Stimulated activated naive CD8-positive, alpha-beta T cell treated with anti-CD3 and anti-CD28 coated beads, Interleukin-15, Interleukin-2, amounts not matched to agents 100 ng/mL and 50 ng/mL, for 24 hours (primary cell): ENCODE measurements around the gene CNIH3.

ENCODE experiments used
- H3K27ac Mint-ChIP-seq: one replicate; pipeline ENCODE4 v1.8.0; 2021; ENCODE audit warnings: mild to moderate bottlenecking, mixed read lengths
- H3K27me3 Mint-ChIP-seq: one replicate; pipeline ENCODE4 v1.8.0; 2021; ENCODE audit warnings: mixed read lengths
- H3K36me3 Mint-ChIP-seq: one replicate; pipeline ENCODE4 v1.8.0; 2021; ENCODE audit warnings: low read depth, mixed read lengths
- H3K4me1 Mint-ChIP-seq: one replicate; pipeline ENCODE4 v1.8.0; 2021; ENCODE audit warnings: low read depth, mixed read lengths
- H3K4me3 Mint-ChIP-seq: one replicate; pipeline ENCODE4 v1.8.0; 2021; ENCODE audit warnings: mild to moderate bottlenecking, mixed read lengths
- H3K9me3 Mint-ChIP-seq: one replicate; pipeline ENCODE4 v1.8.0; 2021; ENCODE audit warnings: mixed read lengths

The CNIH3 gene

DNA sequence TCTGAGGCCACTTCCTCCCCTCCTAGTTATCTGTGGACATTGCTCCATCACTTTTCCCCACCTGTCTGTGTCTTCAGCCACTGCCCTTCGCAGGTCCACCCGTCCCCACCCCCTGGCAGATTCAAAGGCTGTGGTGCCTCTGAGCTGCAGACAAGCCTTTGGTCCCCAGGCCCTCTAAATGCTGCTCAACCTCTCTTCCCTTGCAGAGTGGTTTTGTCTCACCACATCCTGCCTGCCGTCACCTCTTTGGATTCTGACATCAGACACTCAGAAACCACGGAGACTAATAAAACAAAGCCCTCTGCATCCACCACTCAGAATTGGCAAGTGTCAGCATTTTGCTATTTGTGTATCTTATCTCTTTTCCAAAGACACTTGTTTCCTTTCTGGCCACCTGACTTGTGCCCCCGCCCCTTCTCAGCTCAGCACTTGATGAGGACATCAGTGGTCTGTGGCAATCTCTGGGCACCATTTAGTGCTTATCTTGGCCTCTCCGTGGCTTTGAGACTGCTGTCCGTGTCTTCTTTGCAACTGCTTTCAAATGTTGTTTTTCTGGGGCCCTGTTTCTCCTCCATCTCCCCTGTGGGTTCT, 7.7 kb downstream of the CNIH3 start:
- Mint-ChIP-seq H3K36me3 (no peaks in the 10 kb centered on the region), H3K9me3 (peaks cover 7% of the 10 kb centered on the region), H3K27me3 (peaks cover 31% of the 10 kb centered on the region), H3K27ac (peak overlapping the region; percentile 85), H3K4me3 (peak overlapping the region; percentile 49), H3K4me1 (peaks cover 22% of the 10 kb centered on the region)

DNA sequence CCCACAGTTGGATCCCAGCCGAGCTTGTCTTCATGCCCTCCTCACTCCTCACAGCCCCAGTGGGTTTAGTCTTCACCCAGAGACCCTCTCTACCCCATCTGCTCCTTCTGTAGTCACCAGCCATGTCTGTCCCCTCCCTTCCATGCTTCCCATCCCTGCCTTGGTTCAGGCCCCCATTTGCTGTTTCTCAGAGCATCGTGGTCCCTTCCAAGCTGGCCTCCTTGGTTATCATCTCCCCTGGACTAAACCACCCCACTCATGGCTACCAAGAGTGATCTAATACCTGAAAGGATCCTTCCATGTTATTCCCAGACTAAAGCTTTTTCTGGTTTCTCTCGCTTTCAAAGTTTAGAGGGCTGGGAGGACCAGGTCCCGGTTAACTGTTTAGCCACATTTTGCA, 8.3 kb downstream of the CNIH3 start:
- Mint-ChIP-seq H3K4me3 (peak overlapping the region; percentile 49), H3K4me1 (peaks cover 22% of the 10 kb centered on the region), H3K9me3 (peaks cover 7% of the 10 kb centered on the region), H3K27me3 (peaks cover 25% of the 10 kb centered on the region), H3K36me3 (no peaks in the 10 kb centered on the region), H3K27ac (peak overlapping the region; percentile 85)

DNA sequence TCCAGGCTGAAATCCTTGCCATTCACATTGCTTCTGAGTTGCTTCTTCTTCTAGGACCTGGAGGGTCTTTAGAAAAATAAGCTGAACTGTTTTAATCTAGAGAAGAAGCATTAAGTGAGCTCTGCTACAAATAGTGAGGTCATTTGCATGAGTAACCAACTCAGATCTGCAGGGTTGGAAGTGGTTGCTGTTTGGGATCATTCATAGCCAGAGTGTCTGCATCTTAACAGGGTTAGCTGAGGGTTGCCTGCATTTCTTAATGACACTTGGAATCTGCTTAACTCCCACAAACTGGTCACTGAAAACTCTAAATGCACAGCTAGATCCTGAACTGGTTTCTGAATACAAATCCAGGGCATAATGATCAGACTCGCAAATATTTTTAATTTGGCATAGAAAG, 9.9 kb downstream of the CNIH3 start:
- Mint-ChIP-seq H3K27me3 (peaks cover 14% of the 10 kb centered on the region), H3K4me1 (peaks cover 22% of the 10 kb centered on the region), H3K36me3 (no peaks in the 10 kb centered on the region), H3K4me3 (no peak overlapping the region), H3K27ac (no peak overlapping the region), H3K9me3 (peaks cover 7% of the 10 kb centered on the region)

DNA sequence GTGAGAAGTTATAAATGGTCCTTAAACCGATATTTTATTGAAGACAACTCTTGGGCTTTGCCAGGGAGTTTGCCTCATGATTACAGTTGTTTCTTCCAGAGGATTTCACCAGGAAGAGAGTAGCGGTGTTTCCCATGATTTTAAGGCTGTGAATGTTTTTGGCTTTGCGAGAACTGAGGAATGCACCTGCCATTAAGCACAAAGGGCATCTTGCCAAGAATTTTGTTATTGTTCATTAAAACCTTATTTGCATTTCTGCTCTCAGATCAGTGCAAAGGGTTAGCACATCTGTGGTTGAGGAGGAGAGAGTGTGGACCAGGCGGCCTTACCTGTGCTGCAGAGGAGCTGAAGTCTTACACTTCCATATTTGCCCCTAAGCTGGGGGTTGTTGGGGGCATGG, 13.8 kb downstream of the CNIH3 start:
- H3K9me3 Mint-ChIP-seq = no peaks in the 10 kb centered on the region
- peaks cover 4% of the 10 kb centered on the region for H3K27me3 Mint-ChIP-seq
- H3K36me3 Mint-ChIP-seq = no peaks in the 10 kb centered on the region
- H3K4me1 Mint-ChIP-seq = peaks cover under 1% of the 10 kb centered on the region
- H3K27ac Mint-ChIP-seq = no peak overlapping the region
- H3K4me3 Mint-ChIP-seq = no peak overlapping the region

DNA sequence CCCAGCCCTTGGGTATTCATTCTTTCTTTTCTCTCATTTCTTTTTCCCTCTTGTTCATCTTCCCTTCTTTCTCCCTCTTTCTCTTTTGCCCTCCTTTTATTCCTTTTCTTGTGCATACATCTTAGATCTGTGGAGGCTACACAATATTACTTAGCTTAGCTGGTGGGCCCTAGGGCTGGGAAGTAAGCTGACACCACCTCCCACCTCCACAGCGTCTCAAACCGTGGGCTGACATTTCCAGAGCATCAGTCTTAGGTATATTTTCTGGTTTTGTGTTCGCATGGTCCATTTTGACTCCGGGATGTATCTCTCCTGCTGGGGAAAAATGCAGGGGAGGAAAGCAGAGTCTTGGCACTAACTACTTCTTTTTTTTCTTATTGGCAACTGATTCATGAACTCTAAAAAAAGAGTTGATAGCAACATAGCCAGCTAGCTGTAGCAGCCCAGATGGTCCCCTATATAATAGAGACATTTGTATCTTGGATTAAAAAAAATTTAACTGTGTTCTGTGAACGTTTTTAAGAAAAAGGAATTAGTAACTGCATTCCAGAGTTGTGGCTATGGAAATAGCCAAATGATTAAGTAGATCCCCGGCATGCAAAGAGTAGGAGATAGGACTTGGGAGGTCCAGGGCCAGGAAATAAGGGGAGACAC, 15.5 kb downstream of the CNIH3 start:
- no peak overlapping the region for H3K4me3 Mint-ChIP-seq
- H3K9me3 Mint-ChIP-seq = no peaks in the 10 kb centered on the region
- no peaks in the 10 kb centered on the region for H3K4me1 Mint-ChIP-seq
- H3K27ac Mint-ChIP-seq = no peak overlapping the region
- no peaks in the 10 kb centered on the region for H3K36me3 Mint-ChIP-seq
- peaks cover 4% of the 10 kb centered on the region for H3K27me3 Mint-ChIP-seq

GRCh38 chr1:224632381-224632871, 16.3 kb downstream of the CNIH3 start:
- peaks cover 4% of the 10 kb centered on the region for H3K27me3 Mint-ChIP-seq
- no peaks in the 10 kb centered on the region for H3K4me1 Mint-ChIP-seq
- H3K36me3 Mint-ChIP-seq = no peaks in the 10 kb centered on the region
- H3K9me3 Mint-ChIP-seq = no peaks in the 10 kb centered on the region
- no peak overlapping the region for H3K4me3 Mint-ChIP-seq
- no peak overlapping the region for H3K27ac Mint-ChIP-seq

DNA sequence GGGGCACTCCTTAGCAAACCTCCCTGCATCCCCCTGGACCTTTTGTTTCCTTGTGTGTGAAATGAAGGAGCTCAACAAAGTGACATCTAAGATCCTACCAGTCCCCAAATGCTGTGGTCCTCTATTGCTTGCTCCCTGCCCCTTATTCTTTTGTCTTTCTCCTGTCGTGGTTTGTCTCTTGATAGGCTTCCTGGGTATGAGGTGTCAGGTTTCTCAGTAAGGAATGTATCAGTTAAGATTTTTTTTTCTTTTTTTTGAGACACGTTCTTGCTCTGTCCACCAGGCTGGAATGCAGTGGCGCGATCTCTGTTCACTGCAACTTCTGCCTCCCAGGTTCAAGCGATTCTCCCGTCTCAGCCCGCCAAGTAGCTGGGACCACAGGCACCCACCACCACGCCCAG, 16.8 kb downstream of the CNIH3 start:
- no peaks in the 10 kb centered on the region for H3K4me1 Mint-ChIP-seq
- H3K27ac Mint-ChIP-seq = no peak overlapping the region
- no peaks in the 10 kb centered on the region for H3K9me3 Mint-ChIP-seq
- H3K36me3 Mint-ChIP-seq = no peaks in the 10 kb centered on the region
- no peak overlapping the region for H3K4me3 Mint-ChIP-seq
- H3K27me3 Mint-ChIP-seq = peaks cover 4% of the 10 kb centered on the region

- Mint-ChIP-seq H3K4me1 (no peaks in the 10 kb centered on the region), H3K36me3 (no peaks in the 10 kb centered on the region), H3K9me3 (no peaks in the 10 kb centered on the region), H3K4me3 (no peak overlapping the region), H3K27me3 (peaks cover 4% of the 10 kb centered on the region), H3K27ac (no peak overlapping the region)
These were observed 19.2 kb downstream of the CNIH3 start for GRCh38 chr1:224635356-224635755.

GRCh38 chr1:224637515-224637914, 21.4 kb downstream of the CNIH3 start:
- H3K4me1 Mint-ChIP-seq = no peaks in the 10 kb centered on the region
- H3K9me3 Mint-ChIP-seq = no peaks in the 10 kb centered on the region
- H3K27me3 Mint-ChIP-seq = peaks cover under 1% of the 10 kb centered on the region
- H3K36me3 Mint-ChIP-seq = no peaks in the 10 kb centered on the region
- H3K4me3 Mint-ChIP-seq = no peak overlapping the region
- H3K27ac Mint-ChIP-seq = no peak overlapping the region

GRCh38 chr1:224637936-224638335, 21.8 kb downstream of the CNIH3 start:
- no peaks in the 10 kb centered on the region for H3K36me3 Mint-ChIP-seq
- no peaks in the 10 kb centered on the region for H3K27me3 Mint-ChIP-seq
- H3K4me1 Mint-ChIP-seq = no peaks in the 10 kb centered on the region
- no peaks in the 10 kb centered on the region for H3K9me3 Mint-ChIP-seq
- no peak overlapping the region for H3K4me3 Mint-ChIP-seq
- H3K27ac Mint-ChIP-seq = no peak overlapping the region

GRCh38 chr1:224639426-224639975, 23.4 kb downstream of the CNIH3 start:
- no peaks in the 10 kb centered on the region for H3K4me1 Mint-ChIP-seq
- no peak overlapping the region for H3K4me3 Mint-ChIP-seq
- no peaks in the 10 kb centered on the region for H3K36me3 Mint-ChIP-seq
- no peaks in the 10 kb centered on the region for H3K27me3 Mint-ChIP-seq
- H3K9me3 Mint-ChIP-seq = no peaks in the 10 kb centered on the region
- H3K27ac Mint-ChIP-seq = peak overlapping the region; percentile 24

DNA sequence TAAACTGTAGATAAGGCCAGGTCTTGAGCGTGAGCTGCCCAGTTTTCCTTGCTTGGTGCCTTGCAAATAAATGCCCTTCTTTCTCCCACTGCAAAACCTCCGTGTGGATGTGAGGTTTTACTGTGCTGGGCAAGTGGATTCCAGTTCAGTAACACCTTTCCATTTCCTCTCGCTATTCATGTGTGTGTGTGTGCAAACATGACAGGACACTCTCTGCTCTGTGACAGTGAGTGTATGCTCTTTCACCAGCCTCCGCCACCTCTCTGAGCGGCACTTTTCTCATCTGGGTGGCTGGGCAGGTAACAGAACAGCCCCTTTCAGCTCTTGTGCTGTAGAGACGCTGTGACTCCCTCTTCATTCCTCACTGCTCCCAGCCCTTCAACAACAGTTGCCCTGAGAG, 23.9 kb downstream of the CNIH3 start:
- Mint-ChIP-seq H3K27ac (no peak overlapping the region), H3K36me3 (no peaks in the 10 kb centered on the region), H3K4me3 (no peak overlapping the region), H3K9me3 (no peaks in the 10 kb centered on the region), H3K4me1 (no peaks in the 10 kb centered on the region), H3K27me3 (no peaks in the 10 kb centered on the region)

DNA sequence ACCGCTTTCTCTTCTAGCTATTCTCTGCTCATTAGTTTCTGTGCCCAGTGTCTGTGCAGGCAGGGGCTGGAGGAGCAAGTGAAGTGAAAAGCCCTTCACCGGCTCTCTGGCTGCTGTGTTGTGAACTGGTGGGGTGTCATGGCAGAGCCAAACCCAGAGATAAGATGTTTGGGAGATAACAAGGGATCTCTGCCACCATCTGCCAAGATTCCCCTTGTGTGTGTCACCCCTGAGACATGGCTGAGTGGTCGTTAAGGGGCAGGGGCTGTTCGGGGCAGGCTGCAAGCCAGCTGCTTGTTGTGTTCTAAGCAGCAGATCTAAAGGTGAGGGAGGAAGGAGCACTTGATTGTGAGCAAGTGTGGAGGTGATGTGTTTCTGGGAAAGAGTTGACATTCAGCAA, 24.5 kb downstream of the CNIH3 start:
- Mint-ChIP-seq H3K36me3 (no peaks in the 10 kb centered on the region), H3K4me3 (no peak overlapping the region), H3K4me1 (no peaks in the 10 kb centered on the region), H3K27me3 (no peaks in the 10 kb centered on the region), H3K9me3 (no peaks in the 10 kb centered on the region), H3K27ac (no peak overlapping the region)

- H3K4me3 Mint-ChIP-seq = no peak overlapping the region
- H3K36me3 Mint-ChIP-seq = no peaks in the 10 kb centered on the region
- no peak overlapping the region for H3K27ac Mint-ChIP-seq
- no peaks in the 10 kb centered on the region for H3K9me3 Mint-ChIP-seq
- H3K4me1 Mint-ChIP-seq = no peaks in the 10 kb centered on the region
- H3K27me3 Mint-ChIP-seq = no peaks in the 10 kb centered on the region
These were observed 24.9 kb downstream of the CNIH3 start for GRCh38 chr1:224641030-224641429.

- no peak overlapping the region for H3K27ac Mint-ChIP-seq
- no peak overlapping the region for H3K4me3 Mint-ChIP-seq
- no peaks in the 10 kb centered on the region for H3K36me3 Mint-ChIP-seq
- no peaks in the 10 kb centered on the region for H3K9me3 Mint-ChIP-seq
- no peaks in the 10 kb centered on the region for H3K4me1 Mint-ChIP-seq
- H3K27me3 Mint-ChIP-seq = no peaks in the 10 kb centered on the region
These were observed 27.5 kb downstream of the CNIH3 start for GRCh38 chr1:224643653-224644052.
